ENCODE measurements around the gene NEXN.

DNA sequence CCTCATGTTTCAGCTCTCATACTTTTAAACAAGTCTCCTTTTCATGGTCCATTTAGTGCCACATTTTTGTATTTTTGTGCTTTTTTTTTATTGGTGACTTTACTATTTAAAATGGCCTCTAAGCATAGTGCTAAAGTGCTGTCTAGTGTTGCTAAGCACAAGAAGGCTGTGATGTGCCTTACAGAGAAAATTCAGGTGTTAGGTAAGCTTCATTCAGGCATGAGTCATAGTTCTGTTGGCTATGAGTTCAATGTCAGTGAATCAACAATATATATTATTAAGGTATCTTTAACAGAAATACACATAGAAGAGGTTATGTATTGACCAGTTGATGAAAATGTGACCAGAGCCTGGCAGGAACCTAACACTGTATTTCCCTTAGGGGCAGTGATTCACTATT lies 103.2 kb downstream of the NEXN start:
- TF ChIP-seq, protein P1, sequence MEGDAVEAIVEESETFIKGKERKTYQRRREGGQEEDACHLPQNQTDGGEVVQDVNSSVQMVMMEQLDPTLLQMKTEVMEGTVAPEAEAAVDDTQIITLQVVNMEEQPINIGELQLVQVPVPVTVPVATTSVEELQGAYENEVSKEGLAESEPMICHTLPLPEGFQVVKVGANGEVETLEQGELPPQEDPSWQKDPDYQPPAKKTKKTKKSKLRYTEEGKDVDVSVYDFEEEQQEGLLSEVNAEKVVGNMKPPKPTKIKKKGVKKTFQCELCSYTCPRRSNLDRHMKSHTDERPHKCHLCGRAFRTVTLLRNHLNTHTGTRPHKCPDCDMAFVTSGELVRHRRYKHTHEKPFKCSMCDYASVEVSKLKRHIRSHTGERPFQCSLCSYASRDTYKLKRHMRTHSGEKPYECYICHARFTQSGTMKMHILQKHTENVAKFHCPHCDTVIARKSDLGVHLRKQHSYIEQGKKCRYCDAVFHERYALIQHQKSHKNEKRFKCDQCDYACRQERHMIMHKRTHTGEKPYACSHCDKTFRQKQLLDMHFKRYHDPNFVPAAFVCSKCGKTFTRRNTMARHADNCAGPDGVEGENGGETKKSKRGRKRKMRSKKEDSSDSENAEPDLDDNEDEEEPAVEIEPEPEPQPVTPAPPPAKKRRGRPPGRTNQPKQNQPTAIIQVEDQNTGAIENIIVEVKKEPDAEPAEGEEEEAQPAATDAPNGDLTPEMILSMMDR (conservative IDR thresholded peaks at IDR 0.05 in 1 of 2, IDR thresholded peaks at IDR 0.05 in 1 of 2; ENCODE audit: extremely low read depth in 1 of 2, insufficient read depth in 1 of 2, low read depth in 1 of 2, low read length in 2 of 2): no peak
- no peak for TF ChIP-seq EZH2 (IDR thresholded peaks at IDR 0.05; ENCODE audit: borderline replicate concordance, low read length)

Data from mammary epithelial cell (primary cell).